H1 (cell line): ENCODE results near the gene TNS1. TPM values are rescaled to one million over a fixed set of nuclear protein-coding genes. Genes with fewer than 3 reads are reported as not detected.
A peak's percentile ranks its signal among the peaks of the same experiment; 100 is the strongest.

Experiments used
- CTCF ChIA-PET: fragments of 300-600 bp; sonication (Branson Sonifier 250); formaldehyde crosslinking; loops from one replicate; lab custom pipeline; 2021; ENCODE audit not compliant: partially characterized antibody; lab: Charles Lee
- POLR2A ChIA-PET: fragments of 300-600 bp; sonication (Branson Sonifier 250); formaldehyde crosslinking; loops from one replicate; lab custom pipeline; 2021; ENCODE audit warnings: inconsistent platforms; ENCODE audit not compliant: partially characterized antibody; lab: Charles Lee
- DNase-seq, 2 experiments: peaks; one replicate each; pipeline versions ENCODE4 v3.0.0 to v3.0.0-alpha.2; 2010 to 2022; ENCODE audit warnings: low spot score in 2 of 2, low read depth in 1 of 2, mixed read lengths in 1 of 2
- FAIRE-seq: peaks from 2 replicates; lab custom pipeline; 2011; peaks lifted over from hg19 to GRCh38; lab: Jason Lieb, UNC
- H2AFZ ChIP-seq: 2 replicates; pipeline ENCODE4 v1.8.1; 2012; ENCODE audit warnings: low read length, inconsistent platforms
- H2AK5ac ChIP-seq: 2 replicates; pipeline ENCODE4 v1.6.1; 2013; ENCODE audit warnings: low read depth, low read length
- H2BK120ac ChIP-seq: replicated peaks from 2 replicates; pipeline ENCODE3; 2013; ENCODE audit warnings: low read depth, low read length, inconsistent platforms
- H2BK12ac ChIP-seq: 2 replicates; pipeline ENCODE4 v1.6.1; 2013; ENCODE audit warnings: low read depth, low read length
- H2BK15ac ChIP-seq: 2 replicates; pipeline ENCODE4 v1.6.1; 2013; ENCODE audit warnings: low read length
- H2BK20ac ChIP-seq: 2 replicates; pipeline ENCODE4 v1.6.1; 2013; ENCODE audit warnings: low read length
- H2BK5ac ChIP-seq: 2 replicates; pipeline ENCODE4 v1.6.1; 2013; ENCODE audit warnings: low read depth, low read length
- H3K14ac ChIP-seq: 2 replicates; pipeline ENCODE4 v1.6.1; 2013; ENCODE audit warnings: inconsistent platforms; ENCODE audit not compliant: insufficient read length
- H3K18ac ChIP-seq: 2 replicates; pipeline ENCODE4 v1.6.1; 2013; ENCODE audit warnings: low read length; ENCODE audit errors: extremely low read depth
- H3K23ac ChIP-seq: 2 replicates; pipeline ENCODE4 v1.6.1; 2013; ENCODE audit warnings: inconsistent platforms; ENCODE audit not compliant: insufficient read length
- H3K23me2 ChIP-seq: 2 replicates; pipeline ENCODE4 v1.6.1; 2013; ENCODE audit warnings: low read depth, low read length
- H3K27ac ChIP-seq: 2 replicates; pipeline ENCODE4 v1.6.1; 2011; ENCODE audit warnings: low read depth, low read length, inconsistent platforms
- H3K27me3 ChIP-seq, 4 experiments: replicated peaks in 1 of 4; 1 replicate in 1 of 4; 2 replicates in 3 of 4; pipeline versions ENCODE4 v1.6.1 to v1.8.1; 2011 to 2013; ENCODE audit warnings: low read length in 3 of 4, mild to moderate bottlenecking in 3 of 4, inconsistent platforms in 2 of 4, mixed read lengths in 2 of 4, moderate library complexity in 1 of 4; ENCODE audit not compliant: control insufficient read depth in 3 of 4, insufficient read depth in 3 of 4; ENCODE audit errors: extremely low read depth in 1 of 4
- H3K36me3 ChIP-seq, 4 experiments: 2 replicates each; pipeline versions ENCODE4 v1.6.1 to v1.8.1; 2011 to 2013; ENCODE audit warnings: mild to moderate bottlenecking in 4 of 4, low read length in 3 of 4, moderate library complexity in 2 of 4, control low read depth in 1 of 4, inconsistent platforms in 1 of 4; ENCODE audit not compliant: insufficient read depth in 4 of 4, control insufficient read depth in 2 of 4
- H3K4ac ChIP-seq: replicated peaks from 2 replicates; pipeline ENCODE3; 2013; ENCODE audit warnings: low read length, low read depth, mixed read lengths, inconsistent platforms; ENCODE audit not compliant: insufficient read length
- H3K4me1 ChIP-seq, 4 experiments: replicated peaks in 1 of 4; 1 replicate in 1 of 4; 2 replicates in 3 of 4; pipeline versions ENCODE4 v1.6.1 to v1.8.1; 2011 to 2013; ENCODE audit warnings: low read length in 3 of 4, inconsistent platforms in 2 of 4, mixed read lengths in 1 of 4; ENCODE audit not compliant: insufficient read depth in 4 of 4, control insufficient read depth in 3 of 4
- H3K4me2 ChIP-seq, 2 experiments: 2 replicates each; pipeline versions ENCODE4 v1.6.1 to v1.8.1; 2011 to 2013; ENCODE audit warnings: low read depth in 2 of 2, low read length in 2 of 2, control low read depth in 1 of 2, inconsistent platforms in 1 of 2, mild to moderate bottlenecking in 1 of 2; ENCODE audit not compliant: insufficient read depth in 1 of 2
- H3K4me3 ChIP-seq, 4 experiments: fragments of 200-600, 300-600 bp in 1 of 4; sonication (generic), shearing (Covaris generic), sonication (Bioruptor Twin) in 1 of 4; 2 replicates each; pipeline versions ENCODE4 v1.5.1 to v1.8.1; 2011 to 2016; ENCODE audit warnings: low read length in 4 of 4, low read depth in 3 of 4, control low read depth in 2 of 4, inconsistent platforms in 2 of 4, mild to moderate bottlenecking in 2 of 4, mixed read lengths in 1 of 4, moderate library complexity in 1 of 4; ENCODE audit not compliant: insufficient read depth in 2 of 4; ENCODE audit errors: extremely low read depth in 1 of 4
- H3K56ac ChIP-seq: replicated peaks from 2 replicates; pipeline ENCODE3; 2013; ENCODE audit warnings: low read depth, mild to moderate bottlenecking, mixed read lengths, low read length, inconsistent platforms; ENCODE audit not compliant: insufficient read length
- H3K79me1 ChIP-seq: 2 replicates; pipeline ENCODE4 v1.6.1; 2013; ENCODE audit warnings: low read depth, low read length, control low read depth
- H3K79me2 ChIP-seq, 2 experiments: 2 replicates each; pipeline versions ENCODE4 v1.6.1 to v1.8.1; 2012 to 2013; ENCODE audit warnings: low read length in 2 of 2, mild to moderate bottlenecking in 2 of 2, inconsistent platforms in 1 of 2; ENCODE audit not compliant: insufficient read depth in 2 of 2, control insufficient read depth in 1 of 2
- H3K9ac ChIP-seq, 4 experiments: replicated peaks in 1 of 4; 1 replicate in 1 of 4; 2 replicates in 3 of 4; pipeline versions ENCODE4 v1.6.1 to v1.8.1; 2011 to 2013; ENCODE audit warnings: low read depth in 3 of 4, low read length in 3 of 4, control low read depth in 2 of 4, mild to moderate bottlenecking in 2 of 4, moderate library complexity in 2 of 4, inconsistent platforms in 1 of 4; ENCODE audit errors: extremely low read depth in 1 of 4
- H3K9me3 ChIP-seq, 2 experiments: 2 replicates each; pipeline versions ENCODE4 v1.6.1 to v1.8.1; 2012 to 2013; ENCODE audit warnings: mild to moderate bottlenecking in 2 of 2, moderate library complexity in 2 of 2, control low read depth in 1 of 2, inconsistent platforms in 1 of 2, low read depth in 1 of 2, low read length in 1 of 2, mixed read lengths in 1 of 2; ENCODE audit not compliant: insufficient read depth in 2 of 2
- H4K20me1 ChIP-seq, 2 experiments: replicated peaks in 1 of 2; 2 replicates each; pipeline versions ENCODE3 to v1.8.1; 2011 to 2013; ENCODE audit warnings: inconsistent platforms in 2 of 2, low read length in 2 of 2, mild to moderate bottlenecking in 1 of 2; ENCODE audit not compliant: insufficient read depth in 2 of 2, control insufficient read depth in 1 of 2
- H4K5ac ChIP-seq: 2 replicates; pipeline ENCODE4 v1.6.1; 2013; ENCODE audit warnings: low read length, low read depth, mixed read lengths, inconsistent platforms; ENCODE audit not compliant: insufficient read length
- H4K8ac ChIP-seq: 2 replicates; pipeline ENCODE4 v1.8.0; 2013; ENCODE audit warnings: mild to moderate bottlenecking, moderate library complexity, low read length, inconsistent platforms; ENCODE audit not compliant: insufficient read depth; ENCODE audit errors: extremely low read depth
- H4K91ac ChIP-seq: replicated peaks from 2 replicates; pipeline ENCODE3; 2013; ENCODE audit warnings: low read length, mixed read lengths, inconsistent platforms; ENCODE audit not compliant: insufficient read length
- BACH1 ChIP-seq: IDR thresholded peaks from 2 replicates; pipeline ENCODE4 v1.6.1; 2012; ENCODE audit warnings: low read length, improper control_type of control experiment
- RFX5 ChIP-seq: IDR thresholded peaks from 2 replicates; pipeline ENCODE4 v1.6.1; 2011; ENCODE audit warnings: low read depth, low read length, improper control_type of control experiment, borderline replicate concordance
- TAF7 ChIP-seq: optimal IDR thresholded peaks from 2 replicates; pipeline ENCODE3; 2011; ENCODE audit warnings: low read depth, mild to moderate bottlenecking, inconsistent platforms, low read length, moderate library complexity, borderline replicate concordance
- WGBS, 2 experiments: shearing (Covaris generic) in 1 of 2; methylation state at CpG; one replicate each; pipeline versions ENCODE4 v1.1.6 to v1.1.7; 2013 to 2015; ENCODE audit warnings: low lambda C conversion rate in 2 of 2, mixed read lengths in 2 of 2, inconsistent platforms in 1 of 2, low coverage in 1 of 2, missing lambda C conversion rate in 1 of 2; ENCODE audit not compliant: insufficient replicate concordance in 2 of 2, insufficient coverage in 1 of 2, insufficient read length in 1 of 2; ENCODE audit errors: extremely low coverage in 1 of 2, missing lambda C conversion rate in 1 of 2; 5-methylcytosine and 5-hydroxymethylcytosine counted together
- polyA plus RNA-seq, 7 experiments: library from polyadenylated mRNA; depleted of rRNA in 3 of 7; stranded (reverse) in 5 of 7; unstranded in 2 of 7; fragments of >200 nt in 5 of 7; fragments of 200-250 nt in 2 of 7; gene quantifications; 1 replicate in 5 of 7; 2 replicates in 1 of 7; 4 replicates in 1 of 7; pipeline versions ENCODE4 v1.2.1 to v1.2.3, GENCODE V29; 2011 to 2013; ENCODE audit warnings: missing spikeins in 2 of 7, mixed read lengths in 2 of 7
- total RNA-seq: library from RNA; stranded (reverse); fragmentation: NEBNext Ultra II Directional; extraction: Animal tissue kit (Norgen Biotek cat#: 25700); gene quantifications from 2 replicates; pipeline ENCODE4 v1.2.1, GENCODE V29; 2021

The TNS1 gene
- total and polyA plus RNA-seq, 2 of the 8 experiments (the other 6 are each of a cell fraction or from before 2014, with no cell fraction given) = 1.5 to 5.1 TPM

DNA sequence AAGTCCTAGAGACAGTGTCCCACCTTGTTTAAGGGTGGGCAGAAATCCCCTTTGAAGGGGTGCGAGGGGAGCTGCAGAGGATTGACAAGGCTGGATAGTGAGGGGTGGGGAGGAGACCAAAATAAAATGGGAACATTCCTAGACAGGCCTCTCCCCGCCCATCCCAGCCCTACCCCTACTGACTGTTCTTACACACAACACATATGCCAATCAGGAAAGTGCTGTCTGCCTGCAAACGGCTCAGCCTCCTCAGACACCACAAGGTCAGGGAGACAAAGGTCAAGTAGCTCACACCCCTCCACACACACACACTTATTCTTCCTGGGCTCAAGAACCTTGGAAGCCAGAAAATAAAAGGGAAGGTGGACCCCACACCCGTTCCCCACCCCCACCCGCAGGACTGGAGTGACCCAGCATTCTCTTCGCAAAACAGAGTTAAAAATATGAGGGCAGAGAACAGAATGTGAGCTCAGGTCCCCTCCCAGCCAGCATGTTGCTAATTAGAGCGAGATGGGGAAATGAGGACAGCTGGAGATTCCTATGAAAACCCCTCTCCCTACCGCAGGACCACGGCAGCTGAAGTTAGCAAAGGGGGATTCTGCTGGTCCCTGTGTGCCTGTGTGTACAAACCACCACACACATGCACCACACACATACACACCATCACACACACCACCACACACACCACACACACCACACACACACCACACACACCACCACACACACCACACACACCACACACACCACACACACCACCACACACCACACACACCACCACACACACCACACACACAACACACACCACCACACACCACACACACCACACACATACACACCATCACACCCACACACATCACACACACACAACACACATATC, 197.8 kb downstream of the TNS1 start:
- Histone ChIP-seq H4K91ac (no peak overlapping the region), H2BK15ac (peak overlapping the region; percentile 18; the same call in 1 of the 2 replicates), H2BK20ac (peak overlapping the region; percentile 13; the same call in 1 of the 2 replicates), H3K9me3 (no peaks in the 10 kb centered on the region), H3K14ac (no peak overlapping the region), H4K5ac (no peak overlapping the region), H3K4ac (peak overlapping the region; percentile 79), H3K9ac (no peak overlapping the region), H3K27ac (no peak overlapping the region), H3K4me1 (peaks cover 0 to 5% (median 0%) of the 10 kb centered on the region in 4 experiments; a peak in 1 of 7 replicates), H2BK120ac (no peak overlapping the region), H3K23ac (no peak overlapping the region), H3K56ac (peak overlapping the region; percentile 99), H3K27me3 (no peaks in the 10 kb centered on the region), H3K4me3 (no peak overlapping the region), H3K4me2 (no peak overlapping the region), H4K20me1 (peaks cover 0 to 5% of the 10 kb centered on the region in 2 experiments), H2AFZ (no peak overlapping the region), H3K79me2 (no peaks in the 10 kb centered on the region), H3K36me3 (no peaks in the 10 kb centered on the region), H3K79me1 (no peaks in the 10 kb centered on the region; the same call in 1 of the 2 replicates), H2BK5ac (peak overlapping the region; percentile 55), H2AK5ac (peak overlapping the region; percentile 45; the same call in 1 of the 2 replicates), H2BK12ac (no peak overlapping the region), H4K8ac (0 out of 2 replicates have a peak overlapping the region, but pooled peaks have one; percentile 18), H3K23me2 (peaks cover 8% of the 10 kb centered on the region), H3K18ac (no peak overlapping the region)
- CTCF ChIA-PET = interaction anchor here (0.6 to 30.4 kb wide), 13 partner anchors 14 to 206 kb away, joined by 3 to 759 read pairs (median 4); no protein-coding TSS in a partner anchor
- FAIRE-seq (peak; percentile 78), DNase-seq (no peak)
- TF ChIP-seq TAF7 (no peak), RFX5 (no peak), BACH1 (no peak)
- POLR2A ChIA-PET = interaction anchor here (0.8 to 0.9 kb wide), 2 partner anchors 13 to 70 kb away, joined by 3 to 4 read pairs; no protein-coding TSS in a partner anchor
- 89% methylated on average over 7 of the region's 9 CpGs; no CpG with 5 or more reads in 1 of the 2 experiments for WGBS, 2 experiments
